OCI-LY3 (cell line): ENCODE measurements around the gene UQCRFS1.

Experiments
- EZH2phosphoT487 ChIP-seq: fragments of 200-600 bp; shearing (Covaris generic); IDR thresholded peaks from 2 replicates; pipeline ENCODE4 v1.6.1; 2018; ENCODE audit warnings: antibody characterized with exemption, mixed run types, low read depth
- TF ChIP-seq, protein P1 (sequence below): fragments of 200-600, 300-600 bp; sonication (generic); IDR thresholded peaks from 2 replicates; pipeline ENCODE4 v1.5.1; 2014; ENCODE audit warnings: antibody characterized with exemption, low read length, low read depth

DNA sequence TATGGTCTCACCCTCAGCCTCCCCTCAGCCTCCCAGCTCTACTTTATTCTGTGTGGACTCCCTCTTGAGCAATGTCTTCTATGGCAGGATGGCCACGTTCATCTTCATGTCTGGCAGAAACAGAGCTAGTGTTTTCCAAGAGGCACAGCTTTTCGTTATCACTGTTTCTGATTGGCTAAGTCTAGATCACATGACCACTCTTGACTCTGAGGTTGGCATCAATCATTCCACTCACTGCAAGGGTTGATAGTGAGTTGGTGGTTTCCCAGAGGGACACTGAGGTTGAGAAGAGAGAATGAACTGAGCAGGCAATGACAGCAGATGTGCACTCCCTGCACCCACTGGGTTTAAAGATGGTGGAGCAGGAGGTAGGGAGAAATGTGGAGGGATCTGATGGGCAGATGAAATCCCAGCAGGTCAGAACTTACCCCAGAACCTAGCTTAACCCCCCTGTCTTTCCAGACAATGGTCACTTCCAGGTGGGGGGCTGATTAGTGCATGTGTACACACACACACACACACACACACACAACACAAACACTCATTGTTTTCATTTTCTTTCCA is 26.3 kb upstream of the UQCRFS1 start:
- TF ChIP-seq, protein P1, sequence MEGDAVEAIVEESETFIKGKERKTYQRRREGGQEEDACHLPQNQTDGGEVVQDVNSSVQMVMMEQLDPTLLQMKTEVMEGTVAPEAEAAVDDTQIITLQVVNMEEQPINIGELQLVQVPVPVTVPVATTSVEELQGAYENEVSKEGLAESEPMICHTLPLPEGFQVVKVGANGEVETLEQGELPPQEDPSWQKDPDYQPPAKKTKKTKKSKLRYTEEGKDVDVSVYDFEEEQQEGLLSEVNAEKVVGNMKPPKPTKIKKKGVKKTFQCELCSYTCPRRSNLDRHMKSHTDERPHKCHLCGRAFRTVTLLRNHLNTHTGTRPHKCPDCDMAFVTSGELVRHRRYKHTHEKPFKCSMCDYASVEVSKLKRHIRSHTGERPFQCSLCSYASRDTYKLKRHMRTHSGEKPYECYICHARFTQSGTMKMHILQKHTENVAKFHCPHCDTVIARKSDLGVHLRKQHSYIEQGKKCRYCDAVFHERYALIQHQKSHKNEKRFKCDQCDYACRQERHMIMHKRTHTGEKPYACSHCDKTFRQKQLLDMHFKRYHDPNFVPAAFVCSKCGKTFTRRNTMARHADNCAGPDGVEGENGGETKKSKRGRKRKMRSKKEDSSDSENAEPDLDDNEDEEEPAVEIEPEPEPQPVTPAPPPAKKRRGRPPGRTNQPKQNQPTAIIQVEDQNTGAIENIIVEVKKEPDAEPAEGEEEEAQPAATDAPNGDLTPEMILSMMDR = no peak
- no peak for TF ChIP-seq EZH2phosphoT487
